Upper lobe of left lung (tissue), 4 donors: Measurements from ENCODE around the gene RGPD4.

Experiments
- CTCF ChIP-seq, 6 experiments: fragments of 450-650 bp in 4 of 6; fragments of 200-600 bp in 2 of 6; sonication (generic) in 2 of 6; IDR thresholded peaks; one replicate each; pipeline ENCODE4 v1.5.1; 2016 to 2019; ENCODE audit warnings: antibody characterized with exemption in 6 of 6
- EP300 ChIP-seq, 4 donors: sonication (generic); formaldehyde crosslinking; IDR thresholded peaks; one replicate each; pipeline ENCODE4 v1.5.1; 2017; ENCODE audit warnings: antibody characterized with exemption in 4 of 4, control low read depth in 2 of 4
- POLR2A ChIP-seq, 4 donors: fragments of 450-650 bp; IDR thresholded peaks; one replicate each; pipeline ENCODE4 v1.5.1; 2016 to 2017; ENCODE audit warnings: antibody characterized with exemption in 4 of 4, mild to moderate bottlenecking in 2 of 4
- POLR2AphosphoS5 ChIP-seq, 2 donors: sonication (generic); formaldehyde crosslinking; IDR thresholded peaks; one replicate each; pipeline ENCODE4 v1.5.1; 2017; ENCODE audit warnings: antibody characterized with exemption in 2 of 2

GRCh38 chr2:107932488-107932887 lies 105.8 kb downstream of the RGPD4 start:
- TF ChIP-seq POLR2A (IDR thresholded peaks at IDR 0.05) (no peak), CTCF (IDR thresholded peaks at IDR 0.05) (no peak), POLR2AphosphoS5 (IDR thresholded peaks at IDR 0.05) (no peak), EP300 (IDR thresholded peaks at IDR 0.05) (no peak)
